GM19324 (cell line): Measurements from ENCODE around the gene ITGB6.

ENCODE experiments used
- ATAC-seq: cut with Tn5 transposase; IDR thresholded peaks from one replicate; pipeline ENCODE4 v1.9.1; 2021; ENCODE audit warnings: mild to moderate bottlenecking, moderate library complexity; ENCODE audit not compliant: unreplicated experiment, low FRiP score

Gene ITGB6

DNA sequence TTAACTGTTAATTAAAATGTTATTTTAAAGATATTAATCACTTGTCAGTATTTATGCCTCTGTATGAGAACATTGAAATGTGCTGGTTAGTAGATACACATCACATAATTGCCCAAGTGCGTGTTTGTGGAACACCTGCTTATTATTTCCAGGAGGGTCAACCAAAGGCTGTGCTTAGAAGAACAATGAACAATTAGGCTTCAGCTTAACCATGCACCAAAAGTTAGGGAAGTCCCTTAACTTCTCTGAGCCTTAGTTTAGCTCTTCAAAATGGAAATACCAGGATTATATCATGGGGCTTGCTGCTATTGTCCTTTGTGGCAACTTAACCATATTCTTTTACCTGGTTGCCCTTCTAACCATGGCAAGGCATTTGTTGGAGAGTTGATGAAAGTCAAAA lies 94.7 kb downstream of the ITGB6 start:
- no peak for ATAC-seq

DNA sequence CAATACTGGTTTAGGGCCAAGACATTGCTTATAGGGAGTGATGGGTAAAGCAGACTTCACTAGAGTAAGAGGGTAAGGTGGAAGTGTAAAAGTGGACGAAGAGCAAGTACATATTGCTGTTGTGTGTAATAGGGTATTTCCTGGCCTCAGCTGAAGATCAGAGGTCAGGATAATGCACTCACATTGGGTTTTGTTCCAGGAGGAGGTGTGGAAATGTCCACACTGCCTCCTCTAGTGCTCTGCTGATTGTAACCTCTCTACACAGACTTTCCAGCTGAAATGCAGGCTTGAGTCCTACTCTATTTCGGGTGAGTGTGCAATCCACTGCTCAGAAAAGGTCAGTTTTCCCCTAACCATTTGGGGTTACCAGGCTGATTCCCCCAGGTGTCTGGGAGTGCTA lies 96.0 kb downstream of the ITGB6 start:
- no peak for ATAC-seq

DNA sequence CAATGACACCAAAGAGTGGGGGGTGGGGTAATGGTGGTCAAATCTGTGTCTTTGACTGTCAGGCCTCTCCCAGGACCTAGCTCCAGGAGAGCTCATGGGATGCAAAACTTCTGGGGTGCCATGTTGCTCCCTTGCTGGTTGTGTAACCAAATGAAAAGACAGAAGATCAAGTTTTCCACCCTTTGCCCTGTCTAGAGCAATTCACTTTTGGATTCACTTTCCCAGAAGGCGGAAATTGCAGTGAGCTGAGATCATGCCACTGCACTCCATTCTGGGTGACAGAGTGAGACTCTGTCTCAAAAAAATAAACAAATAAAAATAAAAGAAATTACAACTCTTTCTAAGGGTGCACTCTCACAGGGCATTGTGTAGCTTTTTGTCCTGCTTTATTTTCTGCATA lies 102.7 kb downstream of the ITGB6 start:
- no peak for ATAC-seq

DNA sequence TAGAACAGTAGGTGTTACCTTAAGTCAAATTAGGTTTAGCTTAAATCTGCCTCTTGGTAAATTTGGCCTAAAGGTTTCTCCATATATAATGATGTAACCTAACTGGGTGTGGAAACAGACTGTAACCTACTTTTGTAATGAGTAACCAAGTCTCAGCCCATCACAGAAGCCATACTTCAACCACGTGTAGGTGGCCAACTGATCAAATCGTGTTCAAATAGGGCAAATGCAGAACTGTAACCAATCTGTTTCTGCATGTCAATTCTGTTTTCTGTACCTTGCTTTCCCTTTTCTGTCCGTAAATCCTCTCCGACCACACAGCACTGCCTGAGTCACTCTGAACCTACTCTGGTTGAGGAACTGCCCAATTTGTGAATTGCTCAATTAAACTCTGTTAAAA lies 103.7 kb downstream of the ITGB6 start:
- ATAC-seq = no peak

- no peak for ATAC-seq
Measured at GRCh38 chr2:160092445-160092844, 107.6 kb downstream of the ITGB6 start.

- no peak for ATAC-seq
Measured at GRCh38 chr2:160091381-160091780, 108.7 kb downstream of the ITGB6 start.

DNA sequence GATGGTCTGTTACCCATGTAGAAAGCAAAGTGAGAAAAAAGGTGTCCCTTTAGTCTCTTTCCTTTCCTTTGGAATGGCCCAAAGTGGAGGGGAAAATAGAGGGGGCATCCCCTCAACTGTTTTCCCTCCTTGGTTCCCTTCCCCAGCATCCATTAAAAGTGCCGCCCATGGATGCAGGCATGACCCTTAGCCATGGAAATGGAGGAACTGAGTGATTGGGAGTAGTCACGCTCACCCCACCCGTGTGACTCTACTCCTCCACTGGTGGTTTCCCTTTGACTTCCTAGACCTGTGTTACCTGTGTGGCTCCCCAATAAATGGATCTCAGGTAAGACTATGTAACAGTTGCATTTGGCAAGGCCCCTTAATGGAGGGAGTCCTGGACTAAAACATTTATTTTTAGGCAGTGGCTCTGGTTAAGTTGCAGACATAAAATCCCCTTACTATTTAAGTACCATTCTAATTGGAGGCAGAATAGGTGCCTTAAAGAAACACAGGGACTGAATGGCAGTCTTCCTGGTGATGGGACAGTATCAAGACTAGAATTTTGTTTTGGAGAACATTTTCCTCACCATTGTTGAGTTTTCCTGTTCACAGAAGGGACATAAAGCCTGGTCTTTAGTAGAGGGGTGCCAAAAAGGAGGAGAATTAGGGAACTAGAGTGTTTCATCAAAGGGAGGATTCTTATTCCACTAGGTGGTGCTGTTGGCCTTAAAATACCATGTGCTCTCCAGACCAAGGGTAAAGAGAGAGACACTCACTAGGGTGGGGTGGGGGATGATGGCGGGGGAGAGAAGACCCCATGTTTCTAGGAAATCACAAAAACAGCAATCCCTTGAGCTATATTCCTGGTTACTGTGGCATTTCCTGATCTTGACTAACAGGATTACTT lies 112.0 kb downstream of the ITGB6 start:
- no peak for ATAC-seq

- no peak for ATAC-seq
Measured at GRCh38 chr2:160085662-160086061, 114.4 kb downstream of the ITGB6 start.

- no peak for ATAC-seq
Measured at GRCh38 chr2:160077912-160078810, 121.9 kb downstream of the ITGB6 start.

DNA sequence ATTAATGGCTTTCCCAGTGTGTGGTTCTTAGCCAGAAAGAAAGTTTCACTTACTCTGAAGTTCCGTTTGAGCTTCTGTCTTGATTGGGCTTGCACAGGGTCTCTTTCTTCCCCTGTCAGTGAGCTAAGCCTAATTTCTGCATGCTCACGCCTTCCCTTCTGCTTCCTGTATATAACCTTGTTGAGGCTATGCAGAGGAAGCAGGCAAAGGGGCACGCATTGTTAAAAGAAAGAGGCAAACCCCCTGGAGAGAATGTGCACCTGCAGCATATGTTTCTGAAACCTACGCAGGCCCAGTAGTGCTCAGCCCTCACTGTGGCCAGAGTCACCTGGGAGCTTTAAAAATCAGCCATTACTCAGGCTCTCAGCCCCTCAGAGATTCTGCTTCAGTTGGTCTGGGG lies 123.2 kb downstream of the ITGB6 start:
- ATAC-seq = peak; percentile 84

GRCh38 chr2:160076241-160076640 lies 123.8 kb downstream of the ITGB6 start:
- no peak for ATAC-seq

DNA sequence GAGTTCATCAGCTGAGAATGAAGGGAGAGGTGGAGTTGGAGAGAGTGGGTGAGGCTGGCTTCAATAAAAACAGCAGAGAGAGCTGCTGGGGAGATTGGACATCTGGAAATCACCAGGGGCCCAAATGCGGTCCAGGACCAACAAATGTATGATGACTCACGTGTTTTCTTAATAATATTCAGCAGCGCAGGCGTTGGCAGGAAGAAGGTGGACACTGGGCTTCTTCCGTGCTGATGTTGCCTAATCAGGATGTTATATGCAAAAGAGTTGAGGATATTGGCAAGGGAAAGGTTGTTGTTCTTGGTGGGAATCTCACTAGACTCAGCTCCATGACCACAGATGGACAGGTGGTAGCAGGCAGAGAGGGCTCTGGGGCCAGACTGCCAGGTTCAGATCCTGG lies 124.9 kb downstream of the ITGB6 start:
- no peak for ATAC-seq

GRCh38 chr2:160073284-160073888 lies 126.7 kb downstream of the ITGB6 start:
- ATAC-seq = no peak

DNA sequence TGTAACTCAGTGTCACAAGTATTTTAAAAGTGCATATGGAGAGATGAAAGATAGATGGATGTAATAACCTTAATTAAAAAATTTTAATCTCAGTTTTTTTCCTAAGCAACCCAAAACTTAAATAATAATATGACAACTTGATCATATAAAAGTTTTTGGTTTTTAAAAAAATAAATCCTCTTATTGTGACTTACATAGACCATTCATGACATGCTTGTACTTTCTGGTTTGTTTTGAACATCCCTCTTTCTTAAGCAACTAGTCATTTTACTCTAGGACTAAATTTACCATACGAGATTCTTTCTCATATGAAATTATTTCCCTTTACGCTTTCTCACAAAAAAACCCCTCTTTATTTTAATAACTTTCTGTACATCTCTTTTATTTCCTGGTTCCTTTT lies 131.2 kb downstream of the ITGB6 start:
- ATAC-seq = no peak

DNA sequence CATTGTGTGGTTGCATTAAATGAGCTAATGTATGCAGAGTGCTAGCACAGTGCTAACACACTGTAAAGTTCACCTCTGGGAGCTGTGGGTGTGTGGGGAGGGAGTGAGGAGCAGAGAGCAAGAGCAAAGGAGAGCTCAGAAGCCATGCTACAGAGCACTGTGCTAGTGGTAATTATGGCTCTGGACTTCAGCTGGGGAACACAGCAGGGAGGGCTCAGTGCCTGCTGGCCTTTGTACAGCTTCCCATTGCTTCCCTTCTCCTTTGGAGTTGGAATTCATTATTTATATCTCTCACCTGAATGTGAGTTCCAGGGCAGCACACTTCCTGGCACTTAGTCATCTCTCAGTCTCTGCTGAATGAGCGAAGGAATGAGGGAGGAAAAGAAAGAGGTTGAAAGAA lies 135.2 kb downstream of the ITGB6 start:
- ATAC-seq = no peak

DNA sequence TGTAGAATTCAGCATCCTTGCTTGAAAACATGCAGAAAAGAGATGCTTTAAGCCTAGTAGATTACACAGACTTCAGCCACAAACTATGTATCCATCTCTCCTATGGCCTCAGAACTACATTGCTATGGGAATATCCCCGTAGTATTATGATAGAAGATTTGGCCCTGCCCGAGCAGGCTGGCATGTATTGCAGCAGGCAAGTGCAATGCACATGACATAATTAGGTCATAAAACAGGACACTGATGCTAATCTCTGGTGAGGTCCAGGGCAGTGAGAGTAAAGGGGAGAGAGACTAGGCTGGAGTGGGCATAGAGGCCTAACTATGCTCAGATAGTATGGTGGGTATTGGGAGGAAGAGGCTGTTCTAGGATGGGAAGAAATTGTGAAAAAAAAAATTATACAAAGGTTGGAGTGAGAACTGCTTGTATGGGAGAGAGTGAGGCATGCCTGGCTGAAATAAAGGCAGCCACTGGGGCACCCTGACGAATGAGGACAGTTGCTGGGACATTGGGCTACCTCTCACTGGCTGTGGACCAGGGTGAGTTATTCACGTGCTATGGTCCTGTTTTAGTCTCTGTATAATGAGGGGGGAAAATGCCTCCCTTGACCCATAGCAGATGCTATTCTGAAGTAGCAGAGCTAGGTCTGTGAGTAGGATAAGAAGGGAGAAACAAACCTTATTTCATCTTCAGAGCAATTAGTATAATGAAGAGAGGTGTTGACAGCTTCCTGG lies 136.0 kb downstream of the ITGB6 start:
- no peak for ATAC-seq

- ATAC-seq = no peak
Measured at GRCh38 chr2:160063271-160063670, 136.8 kb downstream of the ITGB6 start.

- no peak for ATAC-seq
Measured at GRCh38 chr2:160062292-160063005, 137.6 kb downstream of the ITGB6 start, which contains the start of gene PLA2R1. Gene PLA2R1 (minus strand): TSS chr2:160062615. CDS start chr2:160062403, 212 bp downstream.

- ATAC-seq = no peak
Measured at GRCh38 chr2:160061944-160062291, 138.2 kb downstream of the ITGB6 start.

DNA sequence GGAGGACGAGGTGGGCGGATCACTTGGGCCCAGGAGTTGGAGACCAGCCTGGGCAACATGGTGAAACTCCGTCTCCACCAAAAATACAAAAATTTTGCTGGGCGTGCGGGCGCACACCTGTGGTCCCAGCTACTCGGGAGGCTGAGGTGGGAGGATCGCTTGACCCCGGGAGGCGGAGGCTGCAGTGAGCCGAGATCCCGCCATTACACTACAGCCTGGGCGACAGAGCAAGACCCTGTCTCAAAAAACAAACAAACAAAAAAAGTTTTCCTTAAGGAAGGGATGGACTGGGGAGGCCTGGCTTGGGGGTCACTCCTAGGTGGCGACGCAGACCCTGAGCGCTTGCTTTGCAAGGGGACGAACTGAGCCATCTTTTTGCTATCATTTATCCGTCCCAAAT lies 138.5 kb downstream of the ITGB6 start:
- ATAC-seq = no peak
